CD14-positive monocyte (primary cell): ENCODE results near the gene S100A13. TPM values are rescaled to one million over a fixed set of nuclear protein-coding genes. Genes with fewer than 3 reads are reported as not detected.

Experiments
- DNase-seq, 3 donors: peaks; one replicate each; pipeline ENCODE4 v3.0.0-alpha.2; 2011 to 2022
- H2AFZ ChIP-seq: 2 replicates; pipeline ENCODE4 v1.6.0; 2012; ENCODE audit warnings: mild to moderate bottlenecking, low read depth, low read length, inconsistent platforms; ENCODE audit not compliant: insufficient read depth, poor library complexity, severe bottlenecking
- H3K27ac ChIP-seq, 2 donors: 1 replicate in 1 of 2; 2 replicates in 1 of 2; pipeline ENCODE4 v1.5.1; 2012 to 2013; ENCODE audit warnings: low read length in 2 of 2, control low read depth in 1 of 2, inconsistent platforms in 1 of 2, low read depth in 1 of 2, mild to moderate bottlenecking in 1 of 2
- H3K27me3 ChIP-seq, 2 donors: one replicate each; pipeline versions ENCODE4 v1.6.0 to v1.6.1; 2011 to 2013; ENCODE audit warnings: low read length in 2 of 2; ENCODE audit not compliant: control insufficient read depth in 2 of 2, insufficient read depth in 2 of 2
- H3K36me3 ChIP-seq, 2 donors: replicated peaks in 1 of 2; 1 replicate in 1 of 2; 2 replicates in 1 of 2; pipeline versions ENCODE4 v1.5.1 to v1.6.1; 2012 to 2013; ENCODE audit warnings: low read length in 2 of 2, control low read depth in 1 of 2, inconsistent platforms in 1 of 2, mild to moderate bottlenecking in 1 of 2; ENCODE audit not compliant: insufficient read depth in 2 of 2, control insufficient read depth in 1 of 2
- H3K4me1 ChIP-seq, 2 donors: 1 replicate in 1 of 2; 2 replicates in 1 of 2; pipeline versions ENCODE4 v1.5.1 to v1.6.1; 2012 to 2013; ENCODE audit warnings: low read length in 2 of 2, control low read depth in 1 of 2, inconsistent platforms in 1 of 2, mild to moderate bottlenecking in 1 of 2, moderate library complexity in 1 of 2; ENCODE audit not compliant: insufficient read depth in 2 of 2, control insufficient read depth in 1 of 2
- H3K4me2 ChIP-seq: replicated peaks from 2 replicates; pipeline ENCODE3; 2012; ENCODE audit warnings: low read length, moderate library complexity, mild to moderate bottlenecking; ENCODE audit not compliant: poor library complexity, severe bottlenecking; ENCODE audit errors: extremely low read depth
- H3K4me3 ChIP-seq, 3 experiments: fragments of 200-600 bp in 1 of 3; sonication (generic) in 1 of 3; replicated peaks in 1 of 3; 1 replicate in 2 of 3; 2 replicates in 1 of 3; pipeline ENCODE4 v1.5.1; 2011 to 2013; ENCODE audit warnings: low read length in 3 of 3, mild to moderate bottlenecking in 3 of 3, control low read depth in 2 of 3, low read depth in 2 of 3, inconsistent platforms in 1 of 3, moderate library complexity in 1 of 3
- H3K79me2 ChIP-seq: 2 replicates; pipeline ENCODE4 v1.6.0; 2012; ENCODE audit warnings: mild to moderate bottlenecking, control low read depth, inconsistent platforms, low read length, moderate library complexity; ENCODE audit not compliant: insufficient read depth
- H3K9ac ChIP-seq: 2 replicates; pipeline ENCODE4 v1.6.0; 2017; ENCODE audit warnings: low read length, mild to moderate bottlenecking; ENCODE audit not compliant: insufficient read depth, poor library complexity, severe bottlenecking
- H3K9me3 ChIP-seq, 2 donors: replicated peaks in 1 of 2; 1 replicate in 1 of 2; 2 replicates in 1 of 2; pipeline versions ENCODE4 v1.5.1 to v1.6.1; 2012 to 2013; ENCODE audit warnings: low read length in 2 of 2, control low read depth in 1 of 2; ENCODE audit not compliant: control insufficient read depth in 1 of 2, insufficient read depth in 1 of 2
- H4K20me1 ChIP-seq: 2 replicates; pipeline ENCODE4 v1.6.0; 2012; ENCODE audit warnings: mild to moderate bottlenecking, low read length, control low read depth, moderate library complexity; ENCODE audit not compliant: insufficient read depth
- H3K27ac Mint-ChIP-seq, 7 donors: one replicate each; pipeline ENCODE4 v1.8.0; 2020; ENCODE audit warnings: mild to moderate bottlenecking in 7 of 7, mixed read lengths in 7 of 7, moderate library complexity in 6 of 7, inconsistent platforms in 2 of 7
- H3K27me3 Mint-ChIP-seq, 3 donors: one replicate each; pipeline ENCODE4 v1.8.0; 2021 to 2022; ENCODE audit warnings: low read depth in 3 of 3, mild to moderate bottlenecking in 3 of 3, mixed read lengths in 3 of 3, moderate library complexity in 3 of 3, inconsistent platforms in 1 of 3
- H3K36me3 Mint-ChIP-seq, 2 donors: one replicate each; pipeline ENCODE4 v1.8.0; 2020; ENCODE audit warnings: mixed read lengths in 2 of 2, inconsistent platforms in 1 of 2, mild to moderate bottlenecking in 1 of 2
- H3K4me1 Mint-ChIP-seq: one replicate; pipeline ENCODE4 v1.8.0; 2020; ENCODE audit warnings: mild to moderate bottlenecking, mixed read lengths
- H3K4me3 Mint-ChIP-seq, 2 donors: one replicate each; pipeline ENCODE4 v1.8.0; 2020; ENCODE audit warnings: mild to moderate bottlenecking in 2 of 2, mixed read lengths in 2 of 2, moderate library complexity in 1 of 2
- H3K9me3 Mint-ChIP-seq, 7 donors: one replicate each; pipeline ENCODE4 v1.8.0; 2020 to 2022; ENCODE audit warnings: mixed read lengths in 7 of 7, mild to moderate bottlenecking in 6 of 7, moderate library complexity in 6 of 7, inconsistent platforms in 2 of 7
- CTCF ChIP-seq: fragments of 200-600 bp; IDR thresholded peaks from one replicate; pipeline ENCODE4 v1.8.0; 2022; ENCODE audit warnings: antibody characterized with exemption, mild to moderate bottlenecking
- WGBS: methylation state at CpG from one replicate; pipeline ENCODE4 v1.1.5; 2013; ENCODE audit warnings: missing lambda C conversion rate; ENCODE audit not compliant: insufficient coverage; 5-methylcytosine and 5-hydroxymethylcytosine counted together
- intact Hi-C, 2 donors: fragments of 100-400 bp; cut with micrococcal nuclease; formaldehyde crosslinking; loops; one replicate each; pipeline versions ENCODE4 v1.15.0 to v1.15.1; 2023
- polyA plus RNA-seq, 3 donors: library from polyadenylated mRNA; depleted of rRNA in 1 of 3; unstranded in 2 of 3; stranded (reverse) in 1 of 3; fragments of 300-500 nt in 2 of 3; fragments of >200 nt in 1 of 3; fragmentation: Illumina TruSeq in 2 of 3; gene quantifications; 1 replicate in 2 of 3; 2 replicates in 1 of 3; pipeline ENCODE4 v1.2.3, GENCODE V29; 2012 to 2021

Gene S100A13
- polyA plus RNA-seq, 3 donors = 2.5 to 13.9 (median 2.6) TPM

DNA sequence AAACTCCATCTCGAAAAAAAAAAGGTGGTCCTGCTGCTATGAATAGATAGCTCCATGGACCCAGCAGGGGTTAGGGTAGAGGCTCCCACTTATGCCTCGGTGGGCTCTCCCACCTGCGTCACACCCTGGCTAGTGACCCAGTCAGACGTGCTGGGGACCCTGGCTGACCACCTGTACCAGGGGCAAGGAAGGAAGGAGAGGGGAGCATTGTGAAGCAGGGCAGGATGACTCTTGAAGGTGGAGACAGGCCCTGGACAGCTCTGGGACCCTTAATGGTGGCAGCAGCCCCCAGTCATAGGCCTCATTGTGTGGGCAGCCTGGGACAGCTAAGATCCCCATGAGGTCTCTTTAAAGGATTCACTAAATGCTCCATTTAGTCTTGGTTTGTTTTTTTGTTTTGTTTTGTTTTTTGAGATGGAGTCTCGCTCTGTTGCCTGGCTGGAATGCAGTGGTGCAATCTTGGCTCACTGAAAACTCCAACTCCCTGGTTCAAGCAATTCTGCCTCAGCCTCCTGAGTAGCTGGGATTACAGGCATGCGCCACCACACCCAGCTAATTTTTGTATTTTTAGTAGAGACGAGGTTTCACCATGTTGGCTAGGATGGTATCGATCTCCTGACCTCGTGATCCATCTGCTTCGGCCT is 20.8 kb upstream of the S100A13 start:
- H3K36me3 Mint-ChIP-seq = peaks cover 33 to 36% of the 10 kb centered on the region in 2 donors
- peaks cover 36 to 43% of the 10 kb centered on the region in 2 donors for H3K4me1 ChIP-seq
- peaks cover 51% of the 10 kb centered on the region for H3K4me1 Mint-ChIP-seq
- H3K4me2 ChIP-seq = no peak overlapping the region
- no peak overlapping the region for H3K27ac ChIP-seq
- H3K4me3 ChIP-seq = no peak overlapping the region
- no peak for DNase-seq
- H3K9me3 ChIP-seq = no peaks in the 10 kb centered on the region
- peaks cover 0 to 2% (median under 1%) of the 10 kb centered on the region in 3 donors for H3K27me3 Mint-ChIP-seq
- H3K36me3 ChIP-seq = peaks cover 27 to 33% of the 10 kb centered on the region in 2 donors
- H2AFZ ChIP-seq = no peak overlapping the region
- no peak for TF ChIP-seq CTCF
- H3K4me3 Mint-ChIP-seq = no peak overlapping the region
- peaks cover 28% of the 10 kb centered on the region for H3K79me2 ChIP-seq
- no peaks in the 10 kb centered on the region for H3K27me3 ChIP-seq
- no peak overlapping the region for H3K9ac ChIP-seq
- H3K9me3 Mint-ChIP-seq = peaks cover 0 to 2% (median 0%) of the 10 kb centered on the region in 7 donors
- intact Hi-C loops = no loop called here
- peak overlapping the region in 3 of 7 donors; percentile 41 to 61 (median 45) for H3K27ac Mint-ChIP-seq
- WGBS = 91% methylated on average over 4 of the region's 10 CpGs
- peaks cover 24% of the 10 kb centered on the region for H4K20me1 ChIP-seq

DNA sequence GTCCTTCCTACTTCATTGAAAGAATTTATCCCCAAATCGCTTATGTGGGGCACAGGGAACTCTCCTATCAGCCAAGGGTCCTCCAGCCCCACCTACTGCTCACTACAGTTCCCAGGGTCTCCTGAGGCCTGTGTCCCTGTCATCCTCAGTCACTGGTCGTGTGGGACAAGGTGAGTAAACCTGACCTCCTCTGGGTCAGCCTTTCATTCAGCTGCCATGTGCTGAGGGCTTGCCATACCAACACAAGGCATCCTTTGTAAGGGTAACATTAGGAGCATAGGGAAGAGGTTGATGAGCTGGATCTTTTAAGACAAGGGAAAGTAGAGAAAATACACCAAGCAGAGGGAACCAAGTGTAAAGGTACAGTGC is 20.0 kb upstream of the S100A13 start:
- Histone ChIP-seq H4K20me1 (peaks cover 31% of the 10 kb centered on the region), H3K4me1 (peaks cover 29 to 35% of the 10 kb centered on the region in 2 donors), H3K9me3 (no peaks in the 10 kb centered on the region), H2AFZ (no peak overlapping the region), H3K9ac (no peak overlapping the region), H3K27ac (peak overlapping the region; percentile 53 to 78), H3K79me2 (peaks cover 36% of the 10 kb centered on the region), H3K4me3 (peak overlapping the region in 1 of 3 experiments; percentile 64), H3K36me3 (peaks cover 34 to 41% of the 10 kb centered on the region in 2 donors), H3K27me3 (no peaks in the 10 kb centered on the region), H3K4me2 (peak overlapping the region; percentile 72)
- peak overlapping the region in 1 of 2 donors; percentile 72 for H3K4me3 Mint-ChIP-seq
- H3K9me3 Mint-ChIP-seq = peaks cover 0 to 2% (median 0%) of the 10 kb centered on the region in 7 donors
- 90% methylated on average over 2 of the region's 2 CpGs for WGBS
- peaks cover 0 to 2% (median 2%) of the 10 kb centered on the region in 3 donors for H3K27me3 Mint-ChIP-seq
- intact Hi-C loops = no loop called here
- peaks cover 41 to 44% of the 10 kb centered on the region in 2 donors for H3K36me3 Mint-ChIP-seq
- H3K4me1 Mint-ChIP-seq = peaks cover 46% of the 10 kb centered on the region
- no peak for DNase-seq
- peak overlapping the region; percentile 14 to 91 (median 83) for H3K27ac Mint-ChIP-seq
- TF ChIP-seq CTCF = no peak
